Thoracic aorta (tissue), 2 donors: ENCODE measurements around the gene CELF2. TPM values are rescaled to one million over a fixed set of nuclear protein-coding genes. Genes with fewer than 3 reads are reported as not detected.

Experiments used
- ATAC-seq: fragments of 150-250 bp; one replicate; pipeline ENCODE4 v1.8.0; 2017; ENCODE audit warnings: low read depth; ENCODE audit not compliant: insufficient number of reproducible peaks, low FRiP score
- DNase-seq: peaks from one replicate; pipeline ENCODE4 v3.0.0-alpha.2; 2020; ENCODE audit warnings: low spot score
- H3K27ac ChIP-seq, 2 donors: fragments of 200-600 bp; sonication (generic); 1 replicate in 1 of 2; 2 replicates in 1 of 2; pipeline ENCODE4 v1.5.1; 2016; ENCODE audit warnings: mild to moderate bottlenecking in 2 of 2, moderate library complexity in 2 of 2
- H3K27me3 ChIP-seq: fragments of 200-600 bp; sonication (generic); replicated peaks from 2 replicates; pipeline ENCODE4 v1.6.0; 2016; ENCODE audit warnings: mild to moderate bottlenecking; ENCODE audit not compliant: insufficient read depth
- H3K36me3 ChIP-seq: fragments of 200-600 bp; sonication (generic); one replicate; pipeline ENCODE4 v1.5.1; 2016
- H3K4me1 ChIP-seq, 2 donors: fragments of 200-600 bp; sonication (generic); 1 replicate in 1 of 2; 2 replicates in 1 of 2; pipeline versions ENCODE4 v1.5.1 to v1.6.0; 2016; ENCODE audit warnings: low read depth in 2 of 2, mild to moderate bottlenecking in 1 of 2; ENCODE audit not compliant: control insufficient read depth in 1 of 2
- H3K4me3 ChIP-seq: fragments of 200-600 bp; sonication (generic); 2 replicates; pipeline ENCODE4 v1.5.1; 2016; ENCODE audit warnings: mild to moderate bottlenecking
- H3K9me3 ChIP-seq: fragments of 200-600 bp; sonication (generic); 2 replicates; pipeline ENCODE4 v1.5.1; 2016
- total RNA-seq, 2 donors: library from RNA; depleted of rRNA; stranded (reverse); fragments of >200 nt; gene quantifications; one replicate each; pipeline versions ENCODE4 v1.1.0 to v1.2.3, GENCODE V29; 2016
- TF ChIP-seq, protein P1 (sequence below): fragments of 200-600 bp; sonication (generic); IDR thresholded peaks from one replicate; pipeline ENCODE4 v1.5.1; 2019; ENCODE audit warnings: antibody characterized with exemption

CELF2 gene
- total RNA-seq, 2 donors from 2014 or later = 69.0 to 73.5 TPM

DNA sequence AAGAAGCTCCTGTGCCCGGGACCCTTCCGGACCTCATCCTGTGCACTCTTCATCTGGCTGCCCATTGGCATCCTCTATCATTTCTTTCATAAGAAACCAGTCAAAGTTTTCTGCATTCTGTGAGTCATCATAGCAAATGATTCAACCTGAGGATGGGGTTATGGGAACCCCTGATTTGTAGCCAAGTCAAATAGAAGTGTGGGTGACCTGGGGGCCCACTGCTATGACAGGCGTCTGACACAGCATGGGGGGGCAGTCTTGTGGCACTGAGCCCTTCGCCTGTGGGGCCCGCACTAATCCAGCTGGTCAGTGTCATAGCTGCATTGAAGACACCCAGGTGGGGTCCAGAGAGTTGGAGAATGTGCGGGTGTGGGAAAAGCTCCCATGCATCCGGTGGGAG, 363.4 kb downstream of the CELF2 start:
- no peak for DNase-seq
- ATAC-seq = no peak

DNA sequence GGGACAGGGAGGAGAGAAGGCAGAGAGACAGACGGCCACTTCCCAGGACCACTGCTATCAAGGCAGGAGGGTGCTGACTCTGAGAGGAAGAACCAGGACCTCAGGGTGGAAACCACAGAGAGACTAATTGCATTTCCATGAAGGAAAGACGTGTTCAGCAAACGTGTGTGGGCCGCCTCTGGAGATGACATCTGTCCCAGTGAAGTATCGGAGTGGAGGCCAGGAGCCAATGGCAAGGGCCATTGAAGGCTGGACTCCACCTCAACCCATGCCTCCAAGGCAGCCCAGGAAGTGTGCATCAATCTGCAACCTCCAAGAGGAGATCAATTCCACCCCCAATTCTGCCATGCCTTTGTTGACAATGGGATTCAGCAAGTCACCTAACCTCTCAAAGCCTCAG, 363.8 kb downstream of the CELF2 start:
- Histone ChIP-seq H3K27me3 (no peaks in the 10 kb centered on the region), H3K36me3 (no peaks in the 10 kb centered on the region), H3K4me3 (no peak overlapping the region), H3K27ac (no peak overlapping the region), H3K4me1 (no peaks in the 10 kb centered on the region), H3K9me3 (no peaks in the 10 kb centered on the region)
- TF ChIP-seq, protein P1, sequence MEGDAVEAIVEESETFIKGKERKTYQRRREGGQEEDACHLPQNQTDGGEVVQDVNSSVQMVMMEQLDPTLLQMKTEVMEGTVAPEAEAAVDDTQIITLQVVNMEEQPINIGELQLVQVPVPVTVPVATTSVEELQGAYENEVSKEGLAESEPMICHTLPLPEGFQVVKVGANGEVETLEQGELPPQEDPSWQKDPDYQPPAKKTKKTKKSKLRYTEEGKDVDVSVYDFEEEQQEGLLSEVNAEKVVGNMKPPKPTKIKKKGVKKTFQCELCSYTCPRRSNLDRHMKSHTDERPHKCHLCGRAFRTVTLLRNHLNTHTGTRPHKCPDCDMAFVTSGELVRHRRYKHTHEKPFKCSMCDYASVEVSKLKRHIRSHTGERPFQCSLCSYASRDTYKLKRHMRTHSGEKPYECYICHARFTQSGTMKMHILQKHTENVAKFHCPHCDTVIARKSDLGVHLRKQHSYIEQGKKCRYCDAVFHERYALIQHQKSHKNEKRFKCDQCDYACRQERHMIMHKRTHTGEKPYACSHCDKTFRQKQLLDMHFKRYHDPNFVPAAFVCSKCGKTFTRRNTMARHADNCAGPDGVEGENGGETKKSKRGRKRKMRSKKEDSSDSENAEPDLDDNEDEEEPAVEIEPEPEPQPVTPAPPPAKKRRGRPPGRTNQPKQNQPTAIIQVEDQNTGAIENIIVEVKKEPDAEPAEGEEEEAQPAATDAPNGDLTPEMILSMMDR = no peak
- DNase-seq (no peak), ATAC-seq (no peak)

More for the DNA sequence above, 363.4 kb downstream of the CELF2 start:
- Histone ChIP-seq H3K27ac (no peak overlapping the region), H3K4me1 (no peaks in the 10 kb centered on the region), H3K9me3 (no peaks in the 10 kb centered on the region), H3K27me3 (no peaks in the 10 kb centered on the region), H3K36me3 (no peaks in the 10 kb centered on the region), H3K4me3 (no peak overlapping the region)
- TF ChIP-seq, protein P1 = no peak

DNA sequence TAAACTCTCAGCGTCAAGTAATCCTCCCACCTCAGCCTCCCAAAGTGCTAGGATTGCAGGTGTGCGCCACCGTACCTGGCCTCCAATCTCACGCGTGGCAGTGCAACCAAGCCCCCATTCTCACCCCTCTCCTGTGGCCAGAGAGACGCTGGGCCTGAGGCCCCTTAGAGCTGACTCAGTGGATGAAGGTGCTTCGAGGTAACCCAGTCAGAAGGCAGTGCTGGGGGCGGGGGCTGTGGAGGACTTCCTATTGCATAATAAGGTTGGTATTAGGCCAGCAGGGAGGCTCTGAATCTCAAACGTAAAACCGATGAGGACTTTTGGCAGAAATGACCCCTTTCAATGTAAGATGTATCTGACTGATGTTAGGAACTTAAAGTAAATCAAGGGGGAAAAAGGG, 364.5 kb downstream of the CELF2 start:
- Histone ChIP-seq H3K4me3 (no peak overlapping the region), H3K36me3 (no peaks in the 10 kb centered on the region), H3K27ac (no peak overlapping the region), H3K4me1 (no peaks in the 10 kb centered on the region), H3K27me3 (no peaks in the 10 kb centered on the region), H3K9me3 (no peaks in the 10 kb centered on the region)
- DNase-seq (no peak), ATAC-seq (no peak)
- TF ChIP-seq, protein P1 = no peak

DNA sequence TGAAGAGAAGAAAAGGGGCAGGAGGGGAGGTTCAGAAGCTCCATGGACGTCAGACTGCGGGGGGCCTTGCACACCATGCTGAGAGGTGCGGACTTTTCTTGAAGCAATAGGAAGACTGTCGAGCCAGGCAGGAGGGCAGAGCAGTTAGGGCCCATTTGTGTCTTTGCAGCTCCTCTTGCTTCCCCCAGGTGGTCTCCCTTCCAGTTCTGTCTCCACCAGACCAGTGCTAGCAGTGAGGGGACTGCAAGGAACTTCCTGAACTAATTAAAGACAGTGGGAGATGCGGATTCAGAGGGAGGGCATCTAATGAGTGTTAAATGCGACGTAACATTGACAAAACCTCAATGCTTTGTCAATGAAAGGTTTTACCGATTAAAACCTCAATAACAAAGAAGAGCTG, 368.4 kb downstream of the CELF2 start:
- DNase-seq = no peak
- Histone ChIP-seq H3K27ac (no peak overlapping the region), H3K36me3 (no peaks in the 10 kb centered on the region), H3K27me3 (no peaks in the 10 kb centered on the region), H3K4me1 (no peaks in the 10 kb centered on the region), H3K4me3 (no peak overlapping the region), H3K9me3 (no peaks in the 10 kb centered on the region)
- TF ChIP-seq, protein P1 = no peak
- ATAC-seq = no peak
